PFSK-1 (cell line): ENCODE measurements around the gene TAS2R60.

Experiments
- POLR2AphosphoS5 ChIP-seq: IDR thresholded peaks from 2 replicates; pipeline ENCODE4 v1.6.1; 2012; ENCODE audit warnings: low read depth, mild to moderate bottlenecking, control low read depth, low read length, moderate library complexity
- SIN3A ChIP-seq: IDR thresholded peaks from 2 replicates; pipeline ENCODE4 v1.6.1; 2012; ENCODE audit warnings: mild to moderate bottlenecking, low read length, moderate library complexity, borderline replicate concordance; ENCODE audit not compliant: insufficient read depth
- TAF1 ChIP-seq: IDR thresholded peaks from 2 replicates; pipeline ENCODE4 v1.6.1; 2012; ENCODE audit warnings: low read length, control low read depth, borderline replicate concordance; ENCODE audit not compliant: insufficient read depth
- TF ChIP-seq, protein P1 (sequence below), 2 experiments: IDR thresholded peaks; 2 replicates each; pipeline versions ENCODE4 v1.6.1 to v1.8.0; 2011 to 2012; ENCODE audit warnings: low read depth in 2 of 2, low read length in 2 of 2, control low read depth in 1 of 2, inconsistent platforms in 1 of 2, mild to moderate bottlenecking in 1 of 2, moderate library complexity in 1 of 2; ENCODE audit not compliant: insufficient read depth in 1 of 2

DNA sequence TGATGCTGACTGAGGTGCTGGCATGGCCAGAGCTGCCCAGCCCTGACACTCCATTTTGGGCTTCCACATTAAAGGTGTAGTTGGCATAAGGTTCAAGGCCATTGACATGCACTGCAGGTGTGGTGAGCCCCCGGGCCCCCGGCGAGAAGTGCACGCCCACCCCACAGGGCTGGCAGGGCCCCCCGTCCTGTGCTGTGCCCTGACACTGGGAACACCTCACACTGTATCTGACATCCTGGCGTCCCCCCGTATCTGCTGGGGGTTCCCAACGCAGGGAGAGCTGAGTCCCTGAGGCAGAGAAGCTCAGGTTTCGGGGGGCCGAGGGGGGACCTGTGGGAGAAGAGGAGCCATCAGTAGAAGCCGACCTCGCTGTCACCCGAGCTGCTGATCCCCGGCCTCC lies 44.6 kb upstream of the TAS2R60 start:
- TF ChIP-seq POLR2AphosphoS5 (no peak), TAF1 (no peak), SIN3A (no peak)
- TF ChIP-seq, protein P1, sequence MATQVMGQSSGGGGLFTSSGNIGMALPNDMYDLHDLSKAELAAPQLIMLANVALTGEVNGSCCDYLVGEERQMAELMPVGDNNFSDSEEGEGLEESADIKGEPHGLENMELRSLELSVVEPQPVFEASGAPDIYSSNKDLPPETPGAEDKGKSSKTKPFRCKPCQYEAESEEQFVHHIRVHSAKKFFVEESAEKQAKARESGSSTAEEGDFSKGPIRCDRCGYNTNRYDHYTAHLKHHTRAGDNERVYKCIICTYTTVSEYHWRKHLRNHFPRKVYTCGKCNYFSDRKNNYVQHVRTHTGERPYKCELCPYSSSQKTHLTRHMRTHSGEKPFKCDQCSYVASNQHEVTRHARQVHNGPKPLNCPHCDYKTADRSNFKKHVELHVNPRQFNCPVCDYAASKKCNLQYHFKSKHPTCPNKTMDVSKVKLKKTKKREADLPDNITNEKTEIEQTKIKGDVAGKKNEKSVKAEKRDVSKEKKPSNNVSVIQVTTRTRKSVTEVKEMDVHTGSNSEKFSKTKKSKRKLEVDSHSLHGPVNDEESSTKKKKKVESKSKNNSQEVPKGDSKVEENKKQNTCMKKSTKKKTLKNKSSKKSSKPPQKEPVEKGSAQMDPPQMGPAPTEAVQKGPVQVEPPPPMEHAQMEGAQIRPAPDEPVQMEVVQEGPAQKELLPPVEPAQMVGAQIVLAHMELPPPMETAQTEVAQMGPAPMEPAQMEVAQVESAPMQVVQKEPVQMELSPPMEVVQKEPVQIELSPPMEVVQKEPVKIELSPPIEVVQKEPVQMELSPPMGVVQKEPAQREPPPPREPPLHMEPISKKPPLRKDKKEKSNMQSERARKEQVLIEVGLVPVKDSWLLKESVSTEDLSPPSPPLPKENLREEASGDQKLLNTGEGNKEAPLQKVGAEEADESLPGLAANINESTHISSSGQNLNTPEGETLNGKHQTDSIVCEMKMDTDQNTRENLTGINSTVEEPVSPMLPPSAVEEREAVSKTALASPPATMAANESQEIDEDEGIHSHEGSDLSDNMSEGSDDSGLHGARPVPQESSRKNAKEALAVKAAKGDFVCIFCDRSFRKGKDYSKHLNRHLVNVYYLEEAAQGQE (IDR thresholded peaks at IDR 0.05; ENCODE audit: insufficient read depth in 1 of 2, low read depth in 2 of 2, low read length in 2 of 2), result no peak
